Neural progenitor cell (in vitro differentiated cells): Measurements from ENCODE around the gene ABO. TPM values are rescaled to one million over a fixed set of nuclear protein-coding genes. Genes with fewer than 3 reads are reported as not detected.
A peak's percentile ranks its signal among the peaks of the same experiment; 100 is the strongest.
"Not testable (repeated sequence)": the region's sequence is repeated elsewhere in the genome, so short reads cannot be mapped to it uniquely, and the experiment has no call there.

Experiments used
- DNase-seq: peaks from one replicate; pipeline ENCODE4 v3.0.0-alpha.2; 2016; ENCODE audit warnings: low spot score
- H2AFZ ChIP-seq: fragments of 200-600 bp; sonication (generic); replicated peaks from 2 replicates; pipeline ENCODE4 v1.6.1; 2016; ENCODE audit warnings: antibody characterized with exemption
- H3F3A ChIP-seq: fragments of 200-600 bp; sonication (generic); 2 replicates; pipeline ENCODE4 v1.6.1; 2016; ENCODE audit warnings: antibody characterized with exemption, low read depth
- H3K27ac ChIP-seq: fragments of 200-600 bp; sonication (generic); 2 replicates; pipeline ENCODE4 v1.5.1; 2016; ENCODE audit warnings: mild to moderate bottlenecking
- H3K27me3 ChIP-seq: fragments of 200-600 bp; sonication (generic); 2 replicates; pipeline ENCODE4 v1.6.1; 2016; ENCODE audit warnings: mild to moderate bottlenecking, moderate library complexity
- H3K36me3 ChIP-seq: fragments of 200-600 bp; sonication (generic); 2 replicates; pipeline ENCODE4 v1.5.1; 2016
- H3K4me1 ChIP-seq: fragments of 200-600 bp; sonication (generic); 2 replicates; pipeline ENCODE4 v1.6.1; 2016; ENCODE audit warnings: mixed run types
- H3K4me2 ChIP-seq: fragments of 200-600 bp; sonication (generic); 2 replicates; pipeline ENCODE4 v1.6.1; 2016
- H3K4me3 ChIP-seq: fragments of 200-600 bp; sonication (generic); 2 replicates; pipeline ENCODE4 v1.5.1; 2016
- H3K79me2 ChIP-seq: fragments of 200-600 bp; sonication (generic); 2 replicates; pipeline ENCODE4 v1.6.1; 2016; ENCODE audit warnings: low read depth
- H3K9ac ChIP-seq: fragments of 200-600 bp; sonication (generic); 2 replicates; pipeline ENCODE4 v1.6.1; 2016
- H3K9me3 ChIP-seq: fragments of 200-600 bp; sonication (generic); 2 replicates; pipeline ENCODE4 v1.5.1; 2016; ENCODE audit warnings: low read depth
- H4K20me1 ChIP-seq: fragments of 200-600 bp; sonication (generic); 2 replicates; pipeline ENCODE4 v1.6.1; 2016; ENCODE audit warnings: low read depth
- H3K27ac Mint-ChIP-seq: 3 replicates; pipeline ENCODE4 v1.8.0; 2021; ENCODE audit warnings: mixed read lengths
- H3K27me3 Mint-ChIP-seq: 2 replicates; pipeline ENCODE4 v1.8.0; 2022; ENCODE audit warnings: low read depth, mild to moderate bottlenecking, inconsistent platforms, moderate library complexity, mixed read lengths; ENCODE audit not compliant: insufficient read depth
- H3K36me3 Mint-ChIP-seq: 3 replicates; pipeline ENCODE4 v1.8.0; 2021; ENCODE audit warnings: mixed read lengths
- H3K4me1 Mint-ChIP-seq: 3 replicates; pipeline ENCODE4 v1.8.0; 2021; ENCODE audit warnings: mixed read lengths
- H3K4me3 Mint-ChIP-seq: 3 replicates; pipeline ENCODE4 v1.8.0; 2021; ENCODE audit warnings: mild to moderate bottlenecking, moderate library complexity, mixed read lengths
- H3K9me3 Mint-ChIP-seq: 3 replicates; pipeline ENCODE4 v1.8.0; 2020; ENCODE audit warnings: mixed read lengths
- CTCF ChIP-seq: fragments of 200-600 bp; sonication (generic); IDR thresholded peaks from 2 replicates; pipeline ENCODE4 v1.5.1; 2017; ENCODE audit warnings: antibody characterized with exemption, mild to moderate bottlenecking
- EZH2 ChIP-seq: fragments of 200-600 bp; sonication (generic); IDR thresholded peaks from 2 replicates; pipeline ENCODE4 v1.6.1; 2017; ENCODE audit warnings: antibody characterized with exemption, mild to moderate bottlenecking, moderate library complexity
- EZH2phosphoT487 ChIP-seq: fragments of 200-600 bp; sonication (generic); IDR thresholded peaks from 2 replicates; pipeline ENCODE4 v1.6.1; 2017; ENCODE audit warnings: antibody characterized with exemption
- total RNA-seq: library from RNA; depleted of rRNA; stranded (reverse); fragments of >200 nt; gene quantifications from 2 replicates; pipeline ENCODE4 v1.2.3, GENCODE V29; 2015; ENCODE audit warnings: low replicate concordance

Gene ABO
- total RNA-seq, 1 donor from 2014 or later = not detected

GRCh38 chr9:133226219-133227171 lies 48.5 kb downstream of the ABO start:
- no peaks in the 10 kb centered on the region for H3K36me3 Mint-ChIP-seq
- H3K36me3 ChIP-seq = no peaks in the 10 kb centered on the region
- H3K4me3 Mint-ChIP-seq = no peak overlapping the region
- H3K27me3 Mint-ChIP-seq = peaks cover 2% of the 10 kb centered on the region
- H3K9me3 Mint-ChIP-seq = no peaks in the 10 kb centered on the region
- no peak overlapping the region for H3K27ac ChIP-seq
- H3F3A ChIP-seq = no peaks in the 10 kb centered on the region
- H3K9me3 ChIP-seq = no peaks in the 10 kb centered on the region
- H3K4me3 ChIP-seq = no peak overlapping the region
- no peak overlapping the region for H3K4me2 ChIP-seq
- H2AFZ ChIP-seq = no peak overlapping the region
- H4K20me1 ChIP-seq = no peaks in the 10 kb centered on the region
- H3K4me1 Mint-ChIP-seq = peaks cover 5% of the 10 kb centered on the region
- H3K79me2 ChIP-seq = no peaks in the 10 kb centered on the region
- no peak overlapping the region for H3K9ac ChIP-seq
- TF ChIP-seq CTCF (no peak), EZH2 (no peak), EZH2phosphoT487 (no peak)
- H3K27ac Mint-ChIP-seq = no peak overlapping the region
- H3K4me1 ChIP-seq = no peaks in the 10 kb centered on the region
- no peak for DNase-seq
- H3K27me3 ChIP-seq = peaks cover 6% of the 10 kb centered on the region

GRCh38 chr9:133225171-133226011 lies 49.6 kb downstream of the ABO start:
- no peak overlapping the region for H3K27ac Mint-ChIP-seq
- Histone ChIP-seq H3K27ac (no peak overlapping the region), H3K36me3 (no peaks in the 10 kb centered on the region), H3K79me2 (no peaks in the 10 kb centered on the region), H4K20me1 (no peaks in the 10 kb centered on the region), H3K27me3 (peaks cover 14% of the 10 kb centered on the region), H3F3A (no peaks in the 10 kb centered on the region), H3K4me1 (no peaks in the 10 kb centered on the region), H2AFZ (no peak overlapping the region), H3K4me2 (no peak overlapping the region), H3K9me3 (no peaks in the 10 kb centered on the region), H3K9ac (no peak overlapping the region), H3K4me3 (no peak overlapping the region)
- no peak overlapping the region for H3K4me3 Mint-ChIP-seq
- peaks cover 5% of the 10 kb centered on the region for H3K27me3 Mint-ChIP-seq
- H3K4me1 Mint-ChIP-seq = peaks cover 5% of the 10 kb centered on the region
- no peak for TF ChIP-seq CTCF
- no peak for TF ChIP-seq EZH2phosphoT487
- TF ChIP-seq EZH2 = no peak
- H3K9me3 Mint-ChIP-seq = no peaks in the 10 kb centered on the region
- no peak for DNase-seq
- H3K36me3 Mint-ChIP-seq = no peaks in the 10 kb centered on the region

DNA sequence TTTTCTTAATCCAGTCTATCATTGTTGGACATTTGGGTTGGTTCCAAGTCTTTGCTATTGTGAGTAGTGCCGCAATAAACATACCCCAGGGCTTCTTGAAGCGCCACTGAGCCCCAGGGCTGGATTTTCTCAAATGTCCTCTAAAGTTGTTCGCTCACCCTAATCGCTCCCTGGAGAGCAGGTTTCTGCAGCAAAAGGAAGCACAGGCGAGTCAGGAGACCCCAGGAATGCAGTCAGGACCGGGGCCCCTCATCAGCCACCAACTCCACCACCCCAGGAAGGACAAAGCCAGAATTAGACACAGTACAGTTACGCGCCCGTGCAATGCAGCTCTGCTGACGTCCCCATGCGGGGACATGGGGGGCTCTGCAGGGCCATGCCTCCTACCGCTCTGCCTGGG lies 50.2 kb downstream of the ABO start:
- Mint-ChIP-seq H3K4me3 (no peak overlapping the region), H3K9me3 (no peaks in the 10 kb centered on the region), H3K36me3 (no peaks in the 10 kb centered on the region), H3K4me1 (peaks cover 5% of the 10 kb centered on the region), H3K27me3 (peaks cover 7% of the 10 kb centered on the region), H3K27ac (no peak overlapping the region)
- no peak overlapping the region for H2AFZ ChIP-seq
- H3K36me3 ChIP-seq = no peaks in the 10 kb centered on the region
- DNase-seq = no peak
- H3K9ac ChIP-seq = no peak overlapping the region
- H3K9me3 ChIP-seq = no peaks in the 10 kb centered on the region
- no peaks in the 10 kb centered on the region for H3K4me1 ChIP-seq
- no peak overlapping the region for H3K27ac ChIP-seq
- H4K20me1 ChIP-seq = no peaks in the 10 kb centered on the region
- no peak overlapping the region for H3K4me2 ChIP-seq
- H3K4me3 ChIP-seq = no peak overlapping the region
- TF ChIP-seq EZH2phosphoT487 (no peak), EZH2 (no peak), CTCF (no peak)
- H3K79me2 ChIP-seq = no peaks in the 10 kb centered on the region
- no peaks in the 10 kb centered on the region for H3F3A ChIP-seq
- H3K27me3 ChIP-seq = peaks cover 21% of the 10 kb centered on the region

DNA sequence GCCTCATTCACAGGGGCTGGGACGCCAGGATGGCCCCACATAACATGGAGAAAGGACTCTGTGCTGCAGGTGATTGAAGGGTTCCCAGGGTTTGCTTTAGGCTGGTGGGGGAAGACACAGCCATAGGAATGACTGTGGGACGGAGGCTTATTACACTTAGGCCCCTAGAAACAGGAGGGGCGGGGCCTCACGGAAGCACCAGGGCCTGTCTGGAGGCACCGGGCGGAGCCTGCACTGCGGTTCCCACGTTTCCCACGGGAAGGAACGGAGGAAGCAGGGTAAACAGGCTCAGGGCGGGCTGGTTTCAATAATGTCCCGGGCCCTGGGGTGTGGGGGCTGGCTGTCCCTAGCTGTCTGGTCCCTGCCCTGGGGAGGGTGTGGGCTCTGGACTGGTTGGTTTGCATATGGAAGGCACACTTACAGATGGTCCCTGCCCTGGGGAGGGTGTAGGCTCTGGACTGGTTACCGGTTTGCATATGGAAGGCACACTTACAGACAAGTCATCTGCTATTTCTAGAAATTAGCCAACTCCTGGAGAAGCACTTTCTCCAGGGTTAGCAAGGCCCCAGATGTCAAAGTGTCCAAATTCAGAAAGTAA lies 51.7 kb downstream of the ABO start:
- H3K79me2 ChIP-seq, H3F3A ChIP-seq, H4K20me1 ChIP-seq, H3K9me3 ChIP-seq, H3K9me3 Mint-ChIP-seq, DNase-seq, H3K9ac ChIP-seq, H3K36me3 ChIP-seq, H3K36me3 Mint-ChIP-seq, H3K4me3 ChIP-seq, H2AFZ ChIP-seq, H3K4me1 Mint-ChIP-seq, H3K27ac ChIP-seq, H3K4me1 ChIP-seq, H3K4me3 Mint-ChIP-seq, H3K4me2 ChIP-seq: not testable (repeated sequence)
- H3K27me3 Mint-ChIP-seq = peaks cover 12% of the 10 kb centered on the region
- H3K27me3 ChIP-seq = peaks cover 36% of the 10 kb centered on the region
- H3K27ac Mint-ChIP-seq = peak overlapping the region; percentile 89

DNA sequence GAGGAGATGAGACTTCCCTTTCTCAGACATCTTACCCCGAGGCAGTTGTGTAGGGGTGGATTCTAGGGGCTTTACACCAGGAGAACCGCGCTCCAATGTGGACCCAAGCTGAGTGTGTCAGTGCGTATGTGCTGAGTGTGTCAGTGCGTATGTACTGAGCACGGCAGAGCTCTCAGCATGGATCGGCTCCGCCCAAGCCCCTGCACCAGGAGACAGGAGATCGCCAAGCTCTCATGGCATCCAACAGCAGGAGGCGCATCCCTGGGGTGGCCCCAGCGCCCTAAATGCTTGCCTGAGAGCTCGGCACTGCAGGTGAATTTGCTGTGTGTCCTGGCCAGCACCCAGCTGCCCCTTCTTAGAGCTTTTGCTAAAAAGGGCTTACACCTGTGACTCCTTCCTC lies 53.0 kb downstream of the ABO start:
- H3K4me2 ChIP-seq, H2AFZ ChIP-seq, H3K4me3 Mint-ChIP-seq, DNase-seq, H3K4me3 ChIP-seq, H3K9me3 ChIP-seq, H3F3A ChIP-seq, H3K27ac ChIP-seq, H3K27ac Mint-ChIP-seq, H3K36me3 Mint-ChIP-seq, H3K4me1 ChIP-seq, H3K4me1 Mint-ChIP-seq, H3K79me2 ChIP-seq, H4K20me1 ChIP-seq, H3K9ac ChIP-seq, H3K9me3 Mint-ChIP-seq, H3K36me3 ChIP-seq: not testable (repeated sequence)
- H3K27me3 ChIP-seq = peaks cover 48% of the 10 kb centered on the region
- H3K27me3 Mint-ChIP-seq = peaks cover 22% of the 10 kb centered on the region
